ENCODE measurements around the gene CDCP2. TPM values are rescaled to one million over a fixed set of nuclear protein-coding genes. Genes with fewer than 3 reads are reported as not detected.

Gene CDCP2
- total RNA-seq, 2 donors from 2014 or later = 0.23 TPM; not detected in 1

GRCh38 chr1:54137534-54138061 is 15.2 kb downstream of the CDCP2 start:
- TF ChIP-seq CTCF (IDR thresholded peaks at IDR 0.05) = no peak
- TF ChIP-seq POLR2AphosphoS5 (IDR thresholded peaks at IDR 0.05) = no peak
- TF ChIP-seq POLR2A (IDR thresholded peaks at IDR 0.05) = no peak
- intact Hi-C loops (cut with DNase I) = no loop called here
- 42% methylated on average over 10 of the region's 10 CpGs for WGBS
- H3K4me3 ChIP-seq = no peak overlapping the region
- H3K4me1 ChIP-seq (replicated peaks) = no peaks in the 10 kb centered on the region
- no peaks in the 10 kb centered on the region for H3K36me3 ChIP-seq
- H3K9me3 ChIP-seq = no peaks in the 10 kb centered on the region
- H3K27me3 ChIP-seq (replicated peaks; ENCODE audit: insufficient read depth) = no peaks in the 10 kb centered on the region
- no peak for DNase-seq (ENCODE audit: low spot score)
- no peak overlapping the region for H3K27ac ChIP-seq

GRCh38 chr1:54136963-54137533 is 15.8 kb downstream of the CDCP2 start:
- WGBS = 77% methylated on average over 7 of the region's 7 CpGs
- intact Hi-C loops (cut with DNase I) = no loop called here
- TF ChIP-seq POLR2A (IDR thresholded peaks at IDR 0.05) (no peak), POLR2AphosphoS5 (IDR thresholded peaks at IDR 0.05) (no peak), CTCF (IDR thresholded peaks at IDR 0.05) (no peak)

GRCh38 chr1:54136269-54136896 is 16.4 kb downstream of the CDCP2 start:
- WGBS = 96% methylated on average over 17 of the region's 17 CpGs
- no peaks in the 10 kb centered on the region for H3K36me3 ChIP-seq
- TF ChIP-seq CTCF (IDR thresholded peaks at IDR 0.05) (no peak), POLR2AphosphoS5 (IDR thresholded peaks at IDR 0.05) (no peak), POLR2A (IDR thresholded peaks at IDR 0.05) (no peak)
- no peaks in the 10 kb centered on the region for H3K27me3 ChIP-seq (replicated peaks; ENCODE audit: insufficient read depth)
- H3K4me3 ChIP-seq = no peak overlapping the region
- no peak overlapping the region for H3K27ac ChIP-seq
- no peaks in the 10 kb centered on the region for H3K9me3 ChIP-seq
- intact Hi-C loops (cut with DNase I) = no loop called here
- DNase-seq (ENCODE audit: low spot score) = no peak
- no peaks in the 10 kb centered on the region for H3K4me1 ChIP-seq (replicated peaks)

More at GRCh38 chr1:54136963-54137533, 15.8 kb downstream of the CDCP2 start:
- Histone ChIP-seq H3K4me3 (no peak overlapping the region), H3K4me1 (replicated peaks) (no peaks in the 10 kb centered on the region), H3K36me3 (no peaks in the 10 kb centered on the region), H3K27ac (no peak overlapping the region), H3K27me3 (replicated peaks; ENCODE audit: insufficient read depth) (no peaks in the 10 kb centered on the region), H3K9me3 (no peaks in the 10 kb centered on the region)
- no peak for DNase-seq (ENCODE audit: low spot score)

- intact Hi-C loops (cut with DNase I) = no loop called here
- no peak overlapping the region for H3K27ac ChIP-seq
- H3K9me3 ChIP-seq = no peaks in the 10 kb centered on the region
Measured at GRCh38 chr1:54135436-54136120, 17.2 kb downstream of the CDCP2 start.

More at GRCh38 chr1:54135436-54136120, 17.2 kb downstream of the CDCP2 start:
- WGBS = 73% methylated on average over 5 of the region's 5 CpGs
- TF ChIP-seq CTCF (IDR thresholded peaks at IDR 0.05) (no peak), POLR2A (IDR thresholded peaks at IDR 0.05) (no peak), POLR2AphosphoS5 (IDR thresholded peaks at IDR 0.05) (no peak)
- Histone ChIP-seq H3K4me3 (no peak overlapping the region), H3K27me3 (replicated peaks; ENCODE audit: insufficient read depth) (no peaks in the 10 kb centered on the region), H3K4me1 (replicated peaks) (no peaks in the 10 kb centered on the region), H3K36me3 (no peaks in the 10 kb centered on the region)
- no peak for DNase-seq (ENCODE audit: low spot score)

All from prostate gland (tissue), 2 donors.